HCT116 (cell line): ENCODE measurements around the gene ZNF48. TPM values are rescaled to one million over a fixed set of nuclear protein-coding genes. Genes with fewer than 3 reads are reported as not detected.

Source experiments
- ATAC-seq: fragments of 200-7000 bp; cut with Tn5 transposase; 2 replicates; pipeline ENCODE4 v1.9.1; 2020; ENCODE audit warnings: mild to moderate bottlenecking, moderate library complexity
- BruUV-seq: library from RNA; stranded (reverse); fragments of 400-500 nt; replicated peaks from 2 replicates; lab custom pipeline; 2021; lab: Mats Ljungman, UMichigan
- CTCF ChIA-PET: fragments of 300-600 bp; sonication (Branson Sonifier 250); formaldehyde crosslinking; loops from one replicate; lab custom pipeline; 2021; ENCODE audit warnings: antibody characterized with exemption; lab: Charles Lee
- POLR2A ChIA-PET: fragments of 300-600, 350-600 bp; sonication (Branson Sonifier 250); formaldehyde crosslinking; loops from one replicate; lab custom pipeline; 2021; ENCODE audit warnings: antibody characterized with exemption; lab: Charles Lee
- RAD21 ChIA-PET, 2 experiments: fragments of 300-600 bp; sonication (Branson Sonifier 250); formaldehyde crosslinking; loops; one replicate each; lab custom pipeline; 2023; ENCODE audit warnings: low total read pairs in 2 of 2; ENCODE audit not compliant: uncharacterized antibody in 2 of 2, unreplicated experiment in 2 of 2, low non-redundant PET in 1 of 2; lab: Charles Lee
- DNase-seq: peaks from one replicate; pipeline ENCODE4 v3.0.0-alpha.2; 2010; ENCODE audit warnings: low read depth, low spot score
- H2AFZ ChIP-seq: fragments of 200-600 bp; shearing (Covaris generic), sonication (generic); 2 replicates; pipeline ENCODE4 v1.6.1; 2017; ENCODE audit warnings: low read depth, mixed run types, mixed read lengths, antibody characterized with exemption, low read length; ENCODE audit not compliant: poor library complexity, severe bottlenecking
- H3K27ac ChIP-seq: 2 replicates; pipeline ENCODE4 v1.5.1; 2012; ENCODE audit warnings: low read depth, low read length
- H3K27me3 ChIP-seq: fragments of 200-600 bp; sonication (generic); 2 replicates; pipeline ENCODE4 v1.6.1; 2016; ENCODE audit warnings: mixed run types, low read length, mixed read lengths; ENCODE audit not compliant: insufficient read depth
- H3K36me3 ChIP-seq, 2 experiments: fragments of 200-500 bp in 1 of 2; fragments of 200-600 bp in 1 of 2; sonication (Bioruptor generic) in 1 of 2; sonication (generic) in 1 of 2; 2 replicates each; pipeline versions ENCODE4 v1.5.1 to v1.6.1; 2014 to 2016; ENCODE audit warnings: low read length in 2 of 2, inconsistent platforms in 1 of 2, mixed read lengths in 1 of 2, mixed run types in 1 of 2; ENCODE audit not compliant: insufficient read depth in 2 of 2, control insufficient read depth in 1 of 2
- H3K4me1 ChIP-seq, 2 experiments: fragments of 200-600 bp in 1 of 2; sonication (generic) in 1 of 2; 2 replicates each; pipeline versions ENCODE4 v1.5.1 to v1.6.1; 2012 to 2017; ENCODE audit warnings: low read length in 2 of 2, inconsistent platforms in 1 of 2, mild to moderate bottlenecking in 1 of 2, mixed read lengths in 1 of 2, mixed run types in 1 of 2, moderate library complexity in 1 of 2; ENCODE audit not compliant: insufficient read depth in 2 of 2, control insufficient read depth in 1 of 2
- H3K4me2 ChIP-seq: fragments of 200-600 bp; sonication (generic); 2 replicates; pipeline ENCODE4 v1.6.1; 2017; ENCODE audit warnings: mixed run types, low read length, mixed read lengths
- H3K4me3 ChIP-seq, 2 experiments: fragments of 200-600 bp in 1 of 2; sonication (generic) in 1 of 2; replicated peaks in 1 of 2; 2 replicates each; pipeline ENCODE4 v1.5.1; 2011 to 2016; ENCODE audit warnings: low read length in 2 of 2, control low read depth in 1 of 2, low read depth in 1 of 2, mild to moderate bottlenecking in 1 of 2, mixed read lengths in 1 of 2, mixed run types in 1 of 2
- H3K79me2 ChIP-seq: fragments of 200-600 bp; sonication (generic); 2 replicates; pipeline ENCODE4 v1.6.1; 2017; ENCODE audit warnings: mild to moderate bottlenecking, mixed run types, low read length, moderate library complexity, mixed read lengths; ENCODE audit not compliant: insufficient read depth
- H3K9ac ChIP-seq: fragments of 200-600 bp; sonication (generic); 2 replicates; pipeline ENCODE4 v1.6.1; 2016; ENCODE audit warnings: low read length, mixed read lengths
- H3K9me2 ChIP-seq: fragments of 200-600 bp; sonication (generic), shearing (Covaris generic); 2 replicates; pipeline ENCODE4 v1.6.1; 2017; ENCODE audit warnings: mixed run types, mild to moderate bottlenecking, moderate library complexity; ENCODE audit not compliant: insufficient read depth
- H3K9me3 ChIP-seq, 2 experiments: fragments of 200-500 bp in 1 of 2; fragments of 200-600 bp in 1 of 2; sonication (Bioruptor generic) in 1 of 2; sonication (generic) in 1 of 2; 2 replicates each; pipeline ENCODE4 v1.6.1; 2014 to 2017; ENCODE audit warnings: low read length in 2 of 2, mixed read lengths in 2 of 2, inconsistent platforms in 1 of 2, low read depth in 1 of 2, mild to moderate bottlenecking in 1 of 2, mixed run types in 1 of 2, moderate library complexity in 1 of 2; ENCODE audit not compliant: control insufficient read depth in 1 of 2, insufficient read depth in 1 of 2
- H4K20me1 ChIP-seq: fragments of 200-600 bp; sonication (generic), shearing (Covaris generic); 2 replicates; pipeline ENCODE4 v1.6.1; 2017; ENCODE audit warnings: mixed run types, mild to moderate bottlenecking, moderate library complexity; ENCODE audit not compliant: insufficient read depth
- ATF3 ChIP-seq: IDR thresholded peaks from 2 replicates; pipeline ENCODE4 v1.6.1; 2012
- CEBPB ChIP-seq: IDR thresholded peaks from 2 replicates; pipeline ENCODE4 v1.6.1; 2012; ENCODE audit warnings: low read depth
- ELF1 ChIP-seq: IDR thresholded peaks from 2 replicates; pipeline ENCODE4 v1.6.1; 2012; ENCODE audit warnings: low read depth, borderline replicate concordance
- EZH2phosphoT487 ChIP-seq: fragments of 200-600 bp; IDR thresholded peaks from 2 replicates; pipeline ENCODE4 v1.6.1; 2018; ENCODE audit warnings: antibody characterized with exemption, borderline replicate concordance
- POLR2A ChIP-seq: IDR thresholded peaks from 2 replicates; pipeline ENCODE4 v1.7.0; 2011; ENCODE audit warnings: borderline replicate concordance; ENCODE audit not compliant: insufficient read depth, insufficient read length; ENCODE audit errors: extremely low read depth
- POLR2AphosphoS5 ChIP-seq: IDR thresholded peaks from 2 replicates; pipeline ENCODE4 v1.6.1; 2011; ENCODE audit warnings: mild to moderate bottlenecking, low read depth, low read length, moderate library complexity
- RAD21 ChIP-seq: IDR thresholded peaks from 2 replicates; pipeline ENCODE4 v1.6.1; 2012; ENCODE audit warnings: low read depth, mild to moderate bottlenecking
- SIN3A ChIP-seq: IDR thresholded peaks from 2 replicates; pipeline ENCODE4 v1.6.1; 2012; ENCODE audit warnings: low read depth
- SP1 ChIP-seq: IDR thresholded peaks from 2 replicates; pipeline ENCODE4 v1.6.1; 2012; ENCODE audit warnings: low read depth
- ZFX ChIP-seq: fragments of 450-650 bp; IDR thresholded peaks from 2 replicates; pipeline ENCODE4 v1.6.1; 2017
- ZNF274 ChIP-seq: fragments of 200-500 bp; sonication (Bioruptor generic); IDR thresholded peaks from 2 replicates; pipeline ENCODE4 v1.6.1; 2014; ENCODE audit warnings: mild to moderate bottlenecking, low read depth, low read length, inconsistent platforms
- intact Hi-C: fragments of 100-400 bp; cut with micrococcal nuclease; formaldehyde crosslinking; loops from 2 replicates; pipeline ENCODE4 v1.10.0; 2022
- total RNA-seq: library from RNA; stranded (reverse); gene quantifications from one replicate; pipeline ENCODE4 v1.2.1, GENCODE V29; 2021; ENCODE audit not compliant: unreplicated experiment

ZNF48 gene
- total RNA-seq, 1 experiment from 2014 or later: 17.9 TPM

GRCh38 chr16:30356401-30357084 lies 38.7 kb upstream of the ZNF48 start:
- TF ChIP-seq ZFX (no peak), CEBPB (no peak), ELF1 (no peak), ZNF274 (no peak), POLR2A (no peak), RAD21 (no peak), EZH2phosphoT487 (no peak), SIN3A (no peak), ATF3 (no peak), SP1 (no peak), POLR2AphosphoS5 (no peak)
- Histone ChIP-seq H3K9me2 (no peaks in the 10 kb centered on the region), H3K36me3 (peaks cover 14 to 46% of the 10 kb centered on the region in 2 experiments), H3K4me3 (peak overlapping the region; percentile 86 to 92), H3K9ac (peak overlapping the region; percentile 99), H2AFZ (no peak overlapping the region), H4K20me1 (no peaks in the 10 kb centered on the region), H3K79me2 (peaks cover 50% of the 10 kb centered on the region), H3K27me3 (no peaks in the 10 kb centered on the region), H3K4me2 (peak overlapping the region; percentile 74), H3K4me1 (peaks cover 36 to 50% of the 10 kb centered on the region in 2 experiments), H3K27ac (peak overlapping the region; percentile 92), H3K9me3 (no peaks in the 10 kb centered on the region)
- POLR2A ChIA-PET: interaction anchor here (2.5 kb wide), 1 partner anchor 14 kb away, joined by 15 read pairs; the partner anchor contains the start of gene TBC1D10B
- ATAC-seq (no peak), DNase-seq (no peak)
- CTCF ChIA-PET: interaction anchor here (0.8 kb wide), 1 partner anchor 15 kb away, joined by 4 read pairs; no protein-coding TSS in a partner anchor
- intact Hi-C loops: no loop called here
- BruUV-seq: no TSS peak
- RAD21 ChIA-PET: no interaction called here
